Sigmoid colon (tissue), 4 donors: Measurements from ENCODE around the gene KRTAP5-6.

Source experiments
- CTCF ChIP-seq, 4 experiments: fragments of 450-650 bp in 3 of 4; fragments of 200-600 bp in 1 of 4; IDR thresholded peaks; one replicate each; pipeline ENCODE4 v1.5.1; 2016 to 2019; ENCODE audit warnings: antibody characterized with exemption in 4 of 4, mild to moderate bottlenecking in 3 of 4, moderate library complexity in 2 of 4
- POLR2A ChIP-seq, 2 donors: fragments of 450-650 bp; IDR thresholded peaks; one replicate each; pipeline ENCODE4 v1.6.1; 2016; ENCODE audit warnings: antibody characterized with exemption in 2 of 2, mild to moderate bottlenecking in 2 of 2, moderate library complexity in 2 of 2
- POLR2AphosphoS5 ChIP-seq, 4 donors: sonication (generic); formaldehyde crosslinking; IDR thresholded peaks; one replicate each; pipeline ENCODE4 v1.6.1; 2017; ENCODE audit warnings: antibody characterized with exemption in 4 of 4

GRCh38 chr11:1699771-1700170, 2.8 kb downstream of the KRTAP5-6 start:
- TF ChIP-seq POLR2AphosphoS5 (IDR thresholded peaks at IDR 0.05) (no peak), POLR2A (IDR thresholded peaks at IDR 0.05) (no peak), CTCF (IDR thresholded peaks at IDR 0.05) (no peak)
